HS-27A (cell line): Measurements from ENCODE around the gene CCT3.
A peak's percentile ranks its signal among the peaks of the same experiment; 100 is the strongest.

Experiments used
- DNase-seq: peaks from one replicate; pipeline ENCODE4 v3.0.0-alpha.2; 2012; ENCODE audit warnings: low read depth, missing footprints

The CCT3 gene

DNA sequence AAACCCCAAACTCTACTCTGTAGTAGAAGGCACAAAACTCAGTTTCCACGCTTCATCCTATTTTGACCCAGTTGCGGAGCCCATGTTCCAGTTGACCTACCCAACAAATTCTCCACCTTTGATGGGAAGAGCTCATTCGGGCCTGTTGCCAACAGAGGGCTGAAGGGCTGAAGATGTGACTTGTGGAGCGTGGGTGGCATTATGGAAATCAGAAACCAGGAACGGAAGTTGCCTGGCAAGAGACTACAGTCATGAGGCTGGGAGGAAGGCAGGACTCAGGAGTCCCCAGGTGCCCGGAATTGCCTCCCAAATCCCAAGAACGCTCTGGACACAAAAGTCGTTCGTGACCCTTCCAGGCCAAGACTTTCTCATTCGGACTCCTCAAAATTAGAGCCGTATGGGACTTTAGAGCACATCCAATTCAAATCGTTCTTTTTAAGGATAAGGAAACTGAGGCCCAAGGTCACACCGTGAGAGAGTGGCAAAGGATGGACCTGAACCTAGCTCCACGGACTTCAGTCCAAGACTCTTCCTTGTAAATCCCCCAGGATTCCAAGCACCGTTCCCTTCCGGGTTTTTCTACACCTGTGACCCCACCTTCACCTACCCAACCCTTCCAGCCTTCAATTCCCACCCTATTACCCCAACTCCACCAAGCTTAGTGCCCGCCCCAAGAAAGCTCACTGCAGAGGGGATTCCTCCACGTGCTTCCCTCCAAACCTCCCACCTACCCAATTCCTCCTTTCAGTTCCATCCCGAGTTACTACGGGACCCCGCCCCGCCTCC, 56.2 kb downstream of the CCT3 start:
- no peak for DNase-seq

DNA sequence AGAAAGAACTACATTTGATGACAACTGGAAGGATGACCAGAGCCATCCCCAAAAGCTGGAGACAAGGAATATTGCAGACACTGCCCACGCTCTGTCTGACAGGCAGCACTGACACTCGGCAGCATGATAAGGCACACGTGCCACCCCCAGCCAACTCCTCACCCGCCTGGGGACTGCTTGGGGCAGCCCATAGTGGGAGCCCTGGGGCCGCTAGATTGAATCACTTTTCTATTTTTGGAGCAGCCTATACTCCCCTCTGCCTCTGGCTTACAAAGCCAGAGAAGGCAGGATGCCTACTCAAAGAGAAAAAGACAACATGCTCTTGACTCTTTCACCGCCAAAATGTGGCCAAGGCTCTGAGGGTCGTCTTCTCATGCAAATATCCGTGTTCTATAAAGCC, 56.8 kb downstream of the CCT3 start:
- DNase-seq, result no peak

DNA sequence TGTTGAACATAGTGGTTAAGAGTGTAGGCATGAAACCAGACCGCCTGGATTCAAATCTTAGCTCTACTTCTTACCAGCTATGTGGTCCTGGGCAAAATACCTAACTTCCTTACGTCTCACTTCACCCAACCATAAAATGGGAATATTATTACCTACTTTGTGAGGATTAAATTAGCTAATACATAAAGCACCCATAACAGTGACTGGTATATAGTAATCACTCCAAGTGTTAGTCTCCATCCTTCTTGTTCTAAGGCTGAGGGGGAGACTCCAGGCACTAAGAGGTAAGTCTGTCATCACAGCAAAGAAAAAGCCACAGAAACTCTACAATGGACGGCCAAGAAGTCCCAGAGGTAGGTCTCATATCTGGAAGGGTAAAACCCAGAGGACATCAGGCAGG, 58.3 kb downstream of the CCT3 start:
- no peak for DNase-seq

DNA sequence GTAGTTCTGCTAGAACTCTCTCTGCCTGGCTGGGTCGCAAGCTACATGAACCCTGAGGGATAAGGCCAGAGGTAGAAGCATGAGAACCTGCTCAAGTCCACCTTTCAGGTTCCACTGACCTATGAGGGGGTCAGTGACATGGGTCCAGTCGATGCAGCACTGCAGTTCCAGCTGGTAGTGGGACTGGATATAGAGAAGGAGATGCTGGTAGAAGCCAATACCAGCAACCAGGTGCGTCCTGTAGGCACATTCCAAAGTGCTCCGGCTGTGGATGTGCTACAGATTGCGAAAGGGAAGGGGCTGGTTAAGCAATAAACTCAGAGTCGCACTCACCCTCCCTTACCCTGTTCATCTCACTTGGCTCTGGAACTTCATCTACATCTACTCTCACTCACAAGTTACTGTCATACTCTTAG, 61.1 kb downstream of the CCT3 start:
- no peak for DNase-seq

DNA sequence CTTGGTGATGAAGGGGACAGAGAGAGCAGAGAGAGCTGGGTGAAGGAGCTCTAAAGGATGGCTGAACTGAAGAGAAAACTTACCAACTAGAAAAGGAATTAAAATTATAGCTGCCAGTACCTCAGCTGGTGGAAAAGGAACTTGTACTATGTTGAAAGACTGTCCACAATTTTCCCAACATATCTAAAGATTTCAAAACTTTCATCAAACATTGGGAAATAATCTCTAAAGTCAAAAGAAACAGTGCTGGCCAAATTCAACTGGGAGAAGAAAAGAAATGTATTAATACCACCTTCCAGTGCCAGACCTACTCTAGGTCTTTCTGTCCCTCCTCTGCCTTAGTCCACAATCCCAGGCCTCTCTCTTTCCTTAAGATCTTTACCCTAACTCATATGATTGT, 61.6 kb downstream of the CCT3 start:
- no peak for DNase-seq

DNA sequence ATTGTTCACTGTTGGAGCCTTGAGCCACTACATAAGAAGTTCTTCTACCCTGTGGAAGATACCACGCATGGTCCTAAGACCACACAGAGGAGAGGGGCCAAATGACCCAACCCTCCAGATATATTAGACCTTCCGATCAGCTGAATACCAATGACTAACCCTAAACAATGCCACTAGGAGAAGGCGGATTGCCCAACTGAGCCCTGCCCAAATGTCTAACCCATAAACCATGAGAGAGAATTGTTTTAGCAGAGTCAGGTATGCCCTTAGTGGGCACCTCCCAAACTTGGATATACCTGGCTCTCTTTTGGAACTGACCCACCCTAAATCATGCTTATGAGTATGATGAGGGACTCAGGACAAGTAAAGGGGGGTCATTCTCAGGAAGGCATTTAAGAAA, 67.8 kb downstream of the CCT3 start:
- no peak for DNase-seq

DNA sequence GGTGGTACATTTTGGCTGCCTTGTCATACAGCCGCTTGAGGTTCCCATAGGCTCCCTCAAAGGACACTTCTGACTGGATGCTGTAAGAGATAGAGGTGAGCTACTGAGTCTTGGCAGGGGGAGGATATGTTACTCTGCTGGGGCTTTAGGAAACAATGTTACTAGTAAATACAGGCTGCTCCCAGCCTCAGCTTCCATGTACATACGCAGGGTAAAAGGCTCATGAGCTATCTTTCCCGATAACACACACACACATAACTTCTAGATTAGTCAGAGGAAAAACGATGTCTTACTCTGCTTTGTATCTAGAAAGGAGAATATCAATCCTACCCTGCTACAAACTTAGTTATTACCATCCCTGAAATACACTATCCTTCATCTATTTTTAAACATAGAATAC, 69.8 kb downstream of the CCT3 start:
- DNase-seq, result no peak

DNA sequence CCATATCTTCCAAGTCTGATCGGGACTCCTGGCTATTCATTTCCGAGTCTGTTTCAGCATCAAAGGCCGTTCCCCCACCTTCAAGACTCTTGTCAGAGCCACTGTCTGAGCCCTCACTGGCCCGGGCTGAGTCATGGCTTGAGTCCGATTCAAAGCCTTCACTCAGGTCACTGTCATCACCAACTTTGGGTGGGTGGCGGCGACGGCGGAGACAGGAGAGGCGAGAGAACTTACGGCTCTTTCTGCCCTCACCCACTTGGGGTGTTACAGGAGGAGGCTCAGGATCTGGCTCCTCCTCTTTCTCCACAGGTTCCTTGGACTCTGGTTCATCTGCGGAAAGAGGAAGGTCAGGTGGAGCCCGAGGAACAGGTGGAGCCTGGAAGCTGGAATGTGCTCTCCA, 72.0 kb downstream of the CCT3 start:
- no peak for DNase-seq

DNA sequence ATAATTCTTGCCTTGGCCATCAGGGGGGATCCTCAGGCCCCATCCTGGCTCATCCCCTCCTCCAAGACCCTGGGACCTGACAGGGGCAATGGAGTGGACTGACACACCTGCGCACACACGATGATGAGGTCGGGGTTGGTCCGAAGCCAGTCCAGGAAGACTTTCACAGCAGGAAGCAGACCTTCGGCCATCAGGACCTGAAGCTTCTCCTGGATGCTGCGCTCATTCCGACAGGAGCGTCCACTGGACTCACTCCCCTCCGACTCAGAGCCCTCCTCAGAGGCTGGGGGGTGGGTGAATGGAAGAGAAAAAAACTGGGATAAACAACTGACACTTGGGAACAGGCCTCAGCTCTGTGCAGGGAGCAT, 74.8 kb downstream of the CCT3 start:
- DNase-seq, result no peak

DNA sequence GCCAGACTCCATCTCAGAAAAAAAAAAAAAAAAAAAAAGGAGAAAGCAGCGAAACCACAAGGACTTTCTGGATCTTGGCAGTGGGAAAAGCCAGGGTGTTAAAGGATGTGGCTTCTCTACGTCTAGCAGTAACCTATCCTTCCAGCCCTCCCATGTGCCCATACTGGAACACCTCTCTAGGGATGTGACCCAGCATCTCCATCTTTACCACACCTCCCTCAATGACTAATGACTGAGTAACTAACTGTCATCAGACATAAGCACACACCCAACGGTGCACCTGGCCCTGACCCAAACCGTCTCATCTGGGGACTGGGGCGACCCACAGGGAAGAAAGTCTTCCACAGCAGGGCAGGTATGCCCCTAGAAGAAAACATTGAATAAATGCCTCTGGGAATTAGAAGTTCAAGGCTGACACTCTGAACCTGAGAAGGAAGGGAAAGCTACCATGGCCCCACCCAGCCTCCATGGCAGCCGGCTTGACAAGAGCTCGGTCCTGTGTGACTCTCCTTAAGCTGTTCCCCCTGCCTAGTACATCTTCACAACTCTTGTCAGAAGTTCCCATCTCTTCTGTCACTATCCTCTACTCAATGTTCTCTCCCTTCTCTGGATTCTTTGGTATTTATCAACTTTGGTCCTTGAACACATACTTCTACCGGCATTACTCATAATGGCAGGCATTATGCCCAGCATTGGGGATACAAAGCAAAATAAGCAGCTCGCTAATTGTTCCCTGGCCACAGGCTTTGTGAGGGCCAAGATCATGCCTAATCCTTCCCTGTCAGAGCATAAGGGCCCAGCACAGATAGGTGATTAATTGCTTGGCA, 75.4 kb downstream of the CCT3 start:
- DNase-seq, result peak; percentile 24

DNA sequence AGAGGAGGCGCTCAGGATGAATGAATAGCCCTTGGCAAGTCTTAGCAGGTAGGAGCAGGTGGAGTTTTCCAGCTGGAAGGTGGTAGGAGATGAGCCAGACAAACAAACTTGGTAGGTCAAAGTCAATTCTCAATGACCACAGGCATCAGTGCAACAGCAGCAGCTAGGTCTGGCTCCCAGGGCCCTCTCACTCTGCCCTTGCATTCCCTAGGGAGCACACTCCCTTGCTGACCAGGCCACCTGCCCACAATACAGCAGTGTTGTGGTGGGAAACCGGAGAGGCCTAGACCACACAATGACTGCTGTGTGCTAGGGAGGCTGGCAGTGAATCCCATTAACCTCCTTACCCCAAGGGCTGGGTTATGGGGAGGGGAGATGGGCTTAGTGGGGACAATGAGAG, 77.2 kb downstream of the CCT3 start:
- no peak for DNase-seq

DNA sequence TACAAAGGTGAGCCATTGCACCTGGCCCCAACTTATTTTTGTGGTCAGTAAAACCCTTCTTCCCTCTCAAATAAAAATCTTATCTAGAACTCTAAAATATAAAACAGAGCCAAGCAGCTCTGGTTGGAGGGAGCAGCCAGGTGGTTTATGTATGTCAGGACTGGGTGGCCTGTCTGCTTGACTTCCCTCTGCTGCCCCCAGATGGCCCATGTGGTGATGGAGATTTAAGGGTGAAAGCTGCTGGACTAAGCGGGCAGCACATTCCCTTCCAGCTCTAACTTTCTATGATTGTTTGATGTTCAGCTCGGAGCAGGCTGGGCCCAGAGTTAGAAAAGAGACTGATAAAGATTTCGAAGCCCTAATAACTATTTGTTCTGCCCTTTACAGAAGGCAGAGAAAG, 78.3 kb downstream of the CCT3 start:
- DNase-seq, result no peak
